Measurements from ENCODE around the gene COA6.

COA6 gene

GRCh38 chr1:234373064-234373958, at the start of gene COA6:
Gene COA6, plus strand, starts transcription at chr1:234373456. Its CDS starts 11 bp downstream, at chr1:234373467.
- peak within 1 kb of the TSS; percentile 69 to 86 for H3K4me3 ChIP-seq
- no peaks in the 10 kb centered on the region for H3K9me3 ChIP-seq
- peaks cover 0 to 21% (median 16%) of the 10 kb centered on the region in 4 donors for H3K4me1 ChIP-seq
- peak; percentile 90 to 94 for DNase-seq
- peak within 1 kb of the TSS; percentile 88 to 90 for H3K27ac ChIP-seq
- H3K27me3 ChIP-seq = no peaks in the 10 kb centered on the region
- intact Hi-C loops (cut with DNase I; ENCODE audit: low total_unique reads) = no loop called here
- peaks cover 0 to 22% (median 9%) of the 10 kb centered on the region in 3 donors for H3K36me3 ChIP-seq
- no peak for TF ChIP-seq CTCF (IDR thresholded peaks at IDR 0.05)

GRCh38 chr1:234324821-234325220, 48.4 kb upstream of the COA6 start:
- H3K36me3 ChIP-seq = no peaks in the 10 kb centered on the region
- intact Hi-C loops (cut with DNase I; ENCODE audit: low total_unique reads) = loop anchor here (10.0 kb wide), 1 partner anchor 210 kb away; no protein-coding TSS in a partner anchor
- peaks cover 0 to 5% (median 0%) of the 10 kb centered on the region in 4 donors for H3K4me1 ChIP-seq
- no peak for TF ChIP-seq CTCF (IDR thresholded peaks at IDR 0.05)
- DNase-seq = no peak
- H3K27me3 ChIP-seq = peaks cover 0 to 34% of the 10 kb centered on the region in 2 donors
- H3K4me3 ChIP-seq = no peak overlapping the region
- H3K27ac ChIP-seq = no peak overlapping the region
- H3K9me3 ChIP-seq = no peaks in the 10 kb centered on the region

- no peak for DNase-seq
- intact Hi-C loops (cut with DNase I; ENCODE audit: low total_unique reads) = loop anchor here (10.0 kb wide), 1 partner anchor 211 kb away; no protein-coding TSS in a partner anchor
- no peak for TF ChIP-seq CTCF (IDR thresholded peaks at IDR 0.05)
- H3K9me3 ChIP-seq = no peaks in the 10 kb centered on the region
- H3K27me3 ChIP-seq = peaks cover 0 to 27% of the 10 kb centered on the region in 2 donors
- no peak overlapping the region for H3K27ac ChIP-seq
- H3K36me3 ChIP-seq = no peaks in the 10 kb centered on the region
- H3K4me3 ChIP-seq = peak overlapping the region; percentile 9 to 42
- peaks cover 0 to 5% (median 0%) of the 10 kb centered on the region in 4 donors for H3K4me1 ChIP-seq
Measured at GRCh38 chr1:234325878-234326496, 47.3 kb upstream of the COA6 start.

DNA sequence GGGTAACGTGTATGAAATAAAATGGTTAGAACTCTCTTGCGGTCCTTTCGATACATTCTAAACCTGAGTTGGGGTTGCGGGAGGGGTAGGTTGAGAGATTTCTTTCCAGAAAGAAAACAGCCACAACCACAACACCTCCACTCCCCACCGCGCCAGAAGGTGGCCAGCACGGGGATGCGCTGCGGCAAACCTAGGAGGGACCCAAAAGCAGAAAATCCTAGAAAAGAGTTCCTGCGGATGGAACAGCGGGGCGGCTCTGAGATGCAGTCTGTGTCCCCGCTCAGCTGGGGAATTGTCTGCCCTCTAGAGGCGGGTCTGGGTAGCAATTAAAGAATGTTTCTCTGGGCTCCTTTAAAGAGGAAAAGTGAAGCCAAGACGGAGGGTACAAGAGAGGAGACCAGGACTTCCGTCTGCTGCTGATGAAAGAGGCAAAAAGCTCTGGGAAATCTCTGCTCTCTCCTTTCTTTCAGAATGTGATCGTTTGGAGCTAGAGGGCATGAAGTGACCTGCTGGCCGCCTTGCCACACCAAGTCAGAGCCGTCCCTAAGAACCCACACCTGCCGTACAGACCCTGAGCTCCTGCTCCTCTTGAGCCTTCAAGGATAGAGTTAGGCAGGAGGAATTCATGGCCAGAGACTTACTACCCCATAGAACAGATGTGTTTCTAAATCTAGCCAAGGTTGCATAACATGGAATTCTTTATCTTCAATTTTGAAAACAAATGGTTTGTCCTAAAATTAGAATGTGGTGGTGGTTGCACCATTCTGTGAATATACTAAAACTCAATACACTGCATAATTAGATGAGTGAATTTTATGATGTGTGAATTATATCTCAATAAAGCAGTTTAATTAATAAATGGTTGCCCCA, 46.5 kb upstream of the COA6 start:
- intact Hi-C loops (cut with DNase I; ENCODE audit: low total_unique reads) = loop anchor here (10.0 kb wide), 1 partner anchor 212 kb away; no protein-coding TSS in a partner anchor
- no peak overlapping the region for H3K27ac ChIP-seq

More for the DNA sequence above, 46.5 kb upstream of the COA6 start:
- DNase-seq = peak in 1 of 2 donors; percentile 48
- Histone ChIP-seq H3K36me3 (no peaks in the 10 kb centered on the region), H3K27me3 (peaks cover 0 to 21% of the 10 kb centered on the region in 2 donors), H3K9me3 (no peaks in the 10 kb centered on the region), H3K4me1 (peaks cover 0 to 5% (median 0%) of the 10 kb centered on the region in 4 donors), H3K4me3 (peak overlapping the region; percentile 9 to 42)
- peak; percentile 50 to 71 for TF ChIP-seq CTCF (IDR thresholded peaks at IDR 0.05)

Data from tibial artery (tissue), 4 donors.